Stimulated activated CD8-positive, alpha-beta memory T cell treated with anti-CD3 and anti-CD28 coated beads, Interleukin-4, amount 100 ng/mL, for 48 hours (primary cell): ENCODE results near the gene FKBP10.
"Not testable (repeated sequence)": the region's sequence is repeated elsewhere in the genome, so short reads cannot be mapped to it uniquely, and the experiment has no call there.

Source experiments
- DNase-seq: peaks from one replicate; pipeline ENCODE4 v3.0.0-alpha.2; 2020

The FKBP10 gene, protein sequence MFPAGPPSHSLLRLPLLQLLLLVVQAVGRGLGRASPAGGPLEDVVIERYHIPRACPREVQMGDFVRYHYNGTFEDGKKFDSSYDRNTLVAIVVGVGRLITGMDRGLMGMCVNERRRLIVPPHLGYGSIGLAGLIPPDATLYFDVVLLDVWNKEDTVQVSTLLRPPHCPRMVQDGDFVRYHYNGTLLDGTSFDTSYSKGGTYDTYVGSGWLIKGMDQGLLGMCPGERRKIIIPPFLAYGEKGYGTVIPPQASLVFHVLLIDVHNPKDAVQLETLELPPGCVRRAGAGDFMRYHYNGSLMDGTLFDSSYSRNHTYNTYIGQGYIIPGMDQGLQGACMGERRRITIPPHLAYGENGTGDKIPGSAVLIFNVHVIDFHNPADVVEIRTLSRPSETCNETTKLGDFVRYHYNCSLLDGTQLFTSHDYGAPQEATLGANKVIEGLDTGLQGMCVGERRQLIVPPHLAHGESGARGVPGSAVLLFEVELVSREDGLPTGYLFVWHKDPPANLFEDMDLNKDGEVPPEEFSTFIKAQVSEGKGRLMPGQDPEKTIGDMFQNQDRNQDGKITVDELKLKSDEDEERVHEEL

DNA sequence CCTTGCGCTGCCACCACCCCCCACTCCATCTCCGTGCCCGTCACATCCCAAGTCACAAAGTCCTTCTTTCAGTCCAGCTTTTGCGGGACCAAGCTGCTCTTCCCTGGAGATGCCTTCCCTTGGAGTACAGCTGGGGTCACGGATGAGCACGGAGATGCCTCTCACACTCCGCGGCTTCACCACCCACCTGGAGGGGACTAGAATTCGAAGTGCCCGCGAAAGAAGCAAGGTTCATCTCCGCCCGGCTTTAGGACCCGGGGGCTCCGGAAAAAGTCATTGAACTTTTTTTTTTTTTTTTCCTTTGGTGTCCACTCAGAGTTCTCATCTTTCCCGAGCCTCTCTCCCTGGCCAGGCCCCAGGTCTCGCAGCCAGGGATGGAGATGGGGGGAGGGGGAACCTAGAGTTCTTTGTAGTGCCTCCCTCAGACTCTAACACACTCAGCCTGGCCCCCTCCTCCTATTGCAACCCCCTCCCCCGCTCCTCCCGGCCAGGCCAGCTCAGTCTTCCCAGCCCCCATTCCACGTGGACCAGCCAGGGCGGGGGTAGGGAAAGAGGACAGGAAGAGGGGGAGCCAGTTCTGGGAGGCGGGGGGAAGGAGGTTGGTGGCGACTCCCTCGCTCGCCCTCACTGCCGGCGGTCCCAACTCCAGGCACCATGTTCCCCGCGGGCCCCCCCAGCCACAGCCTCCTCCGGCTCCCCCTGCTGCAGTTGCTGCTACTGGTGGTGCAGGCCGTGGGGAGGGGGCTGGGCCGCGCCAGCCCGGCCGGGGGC, at the start of gene FKBP10:
Gene FKBP10 (plus strand): TSS at position 624 of the 771 bp plus-strand sequence. CDS start 31 bp downstream, at position 655.
- peak; percentile 56 for DNase-seq

DNA sequence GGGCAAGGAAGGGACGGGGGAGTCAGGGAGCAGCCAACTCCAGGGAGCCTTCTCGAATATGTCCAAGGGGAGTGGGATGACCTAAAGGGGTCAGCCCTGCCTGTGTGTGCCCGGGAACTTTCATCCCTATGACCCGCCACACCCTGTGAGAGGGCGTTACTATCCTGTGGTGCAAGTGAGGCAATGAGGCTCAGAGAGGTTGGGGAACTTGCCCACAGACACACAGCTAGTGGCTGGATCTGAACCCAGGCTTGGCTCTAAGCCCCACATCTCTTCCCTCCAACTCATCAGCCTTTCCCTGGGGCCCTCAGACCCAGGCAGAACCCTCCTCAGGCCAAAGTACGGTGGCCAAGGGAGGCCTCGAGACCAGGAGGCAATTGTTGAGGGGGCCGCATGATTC, 49.5 kb upstream of the FKBP10 start:
- DNase-seq: no peak

DNA sequence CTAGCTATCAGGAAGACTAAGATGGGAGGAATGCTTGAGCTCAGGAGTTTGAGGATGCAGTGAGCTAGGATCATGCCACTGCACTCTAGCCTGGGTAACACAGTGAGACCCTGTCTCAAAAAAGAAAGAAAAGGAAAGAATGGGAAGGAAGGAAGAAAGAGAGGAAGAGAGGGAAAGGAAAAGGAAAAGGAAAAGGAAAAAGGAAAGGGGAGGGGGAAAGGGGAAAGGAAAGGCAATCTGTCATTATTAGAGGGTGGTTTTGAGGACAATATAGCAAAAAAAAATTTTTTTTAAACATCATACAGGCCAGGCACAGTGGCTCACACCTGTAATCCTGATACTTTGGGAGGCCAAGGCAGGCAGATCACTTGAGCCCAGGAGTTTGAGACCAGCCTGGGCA, 46.7 kb upstream of the FKBP10 start:
- no peak for DNase-seq

DNA sequence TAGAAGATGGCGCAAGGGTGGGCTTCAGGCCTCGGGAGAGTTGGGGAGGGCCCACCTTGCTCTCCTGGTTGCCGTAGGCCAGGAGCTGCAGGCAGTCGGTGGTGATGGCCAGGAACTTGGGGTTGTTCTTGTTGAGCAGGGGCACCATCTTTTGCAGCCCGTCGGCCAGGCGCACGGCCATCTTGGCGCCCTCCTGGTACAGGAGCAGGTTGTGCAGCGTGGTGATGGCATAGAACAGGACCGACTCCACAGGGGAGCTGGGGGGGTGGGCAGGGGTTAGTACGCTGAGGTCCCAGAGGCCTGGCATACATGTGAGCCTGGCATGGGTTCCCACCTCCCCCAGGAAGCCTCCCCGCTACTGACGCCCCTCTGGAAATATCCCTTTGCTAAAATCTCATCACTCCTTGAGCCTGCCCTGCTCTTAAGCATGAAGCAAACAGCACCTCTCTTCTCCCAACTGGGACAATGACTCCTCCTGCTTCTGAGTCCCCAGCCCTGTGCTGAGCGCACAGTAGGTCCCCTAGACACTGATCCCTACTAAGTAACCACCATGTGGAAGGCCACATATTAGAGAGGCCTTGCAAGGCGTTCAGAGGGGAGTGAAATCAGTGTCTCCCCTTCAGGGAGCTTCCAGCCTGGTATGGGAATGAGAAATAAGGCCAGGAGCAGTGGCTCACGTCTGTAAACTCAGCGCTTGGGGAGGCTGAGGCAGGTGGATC, 45.3 kb upstream of the FKBP10 start:
- DNase-seq: no peak

DNA sequence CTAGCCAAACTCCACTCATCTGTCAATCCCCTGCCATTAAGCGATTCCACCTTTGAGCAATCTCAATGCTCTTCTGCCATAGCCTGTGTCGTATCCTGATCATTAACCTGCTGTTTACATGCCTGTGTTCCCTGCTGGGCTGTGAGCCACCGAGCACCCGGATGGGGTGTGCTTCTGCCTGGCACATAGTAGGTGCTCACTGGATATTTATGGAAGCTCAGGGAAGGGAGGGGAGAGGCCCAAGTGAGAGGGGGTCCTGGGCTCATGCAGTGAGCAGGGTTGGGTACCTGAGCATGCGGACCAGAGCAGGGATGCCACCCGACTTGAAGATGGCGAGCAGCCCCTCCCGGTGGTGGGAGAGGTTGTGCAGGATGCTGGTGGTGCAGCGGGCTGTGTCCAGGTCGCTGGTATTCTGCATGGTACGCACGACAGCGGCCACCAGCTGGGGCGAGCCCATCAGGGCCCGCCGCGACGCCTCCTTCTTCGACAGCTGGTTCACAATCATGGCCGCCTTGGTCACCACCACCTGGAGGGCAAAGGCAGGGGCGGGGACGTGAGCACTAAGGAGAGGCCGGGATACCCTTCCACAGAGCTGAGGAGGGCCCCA, 44.0 kb upstream of the FKBP10 start:
- no peak for DNase-seq

DNA sequence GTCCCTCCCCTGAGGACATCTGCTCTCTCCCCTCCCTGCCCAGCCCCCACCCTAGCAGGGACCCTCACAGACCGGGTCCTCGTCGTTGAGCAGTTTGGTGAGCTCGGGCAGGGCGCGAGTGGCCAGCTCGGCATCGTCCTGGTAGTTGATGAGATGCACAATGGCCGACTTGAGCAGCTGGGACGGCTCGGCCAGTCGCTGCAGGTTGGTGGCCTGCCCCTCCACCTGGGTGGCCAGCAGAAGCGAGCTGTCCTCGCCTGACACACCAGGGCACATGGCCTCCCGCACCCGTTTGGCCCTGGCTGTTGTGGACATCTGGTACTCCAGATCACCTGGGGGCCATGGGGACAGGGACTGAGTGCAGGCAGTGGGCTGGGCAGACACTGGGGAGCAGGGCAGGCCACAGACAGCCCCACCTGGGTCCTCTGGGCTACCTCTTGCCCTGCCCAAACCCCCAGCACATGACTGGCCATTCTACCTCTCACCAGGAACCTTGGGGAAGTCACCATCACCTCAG, 43.4 kb upstream of the FKBP10 start:
- DNase-seq: no peak

DNA sequence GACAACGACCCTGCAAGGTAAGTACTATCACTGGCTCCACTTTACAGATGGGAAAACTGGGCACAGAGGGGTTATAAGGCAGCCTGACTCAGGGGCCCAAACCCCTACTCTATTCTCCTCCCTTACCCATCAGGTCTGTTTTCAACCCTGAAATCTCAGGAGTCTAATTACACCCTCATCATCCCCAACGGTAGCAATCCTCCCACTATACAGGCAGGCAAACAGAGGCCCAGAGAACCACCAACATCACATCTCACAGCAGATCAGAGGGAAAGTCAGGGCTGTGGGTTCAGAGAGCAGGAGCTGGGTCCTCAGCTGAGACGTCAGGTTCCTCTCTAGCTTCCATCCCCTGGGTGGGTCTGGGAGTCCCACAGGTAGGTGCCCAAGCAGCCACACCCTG, 42.8 kb upstream of the FKBP10 start:
- no peak for DNase-seq

DNA sequence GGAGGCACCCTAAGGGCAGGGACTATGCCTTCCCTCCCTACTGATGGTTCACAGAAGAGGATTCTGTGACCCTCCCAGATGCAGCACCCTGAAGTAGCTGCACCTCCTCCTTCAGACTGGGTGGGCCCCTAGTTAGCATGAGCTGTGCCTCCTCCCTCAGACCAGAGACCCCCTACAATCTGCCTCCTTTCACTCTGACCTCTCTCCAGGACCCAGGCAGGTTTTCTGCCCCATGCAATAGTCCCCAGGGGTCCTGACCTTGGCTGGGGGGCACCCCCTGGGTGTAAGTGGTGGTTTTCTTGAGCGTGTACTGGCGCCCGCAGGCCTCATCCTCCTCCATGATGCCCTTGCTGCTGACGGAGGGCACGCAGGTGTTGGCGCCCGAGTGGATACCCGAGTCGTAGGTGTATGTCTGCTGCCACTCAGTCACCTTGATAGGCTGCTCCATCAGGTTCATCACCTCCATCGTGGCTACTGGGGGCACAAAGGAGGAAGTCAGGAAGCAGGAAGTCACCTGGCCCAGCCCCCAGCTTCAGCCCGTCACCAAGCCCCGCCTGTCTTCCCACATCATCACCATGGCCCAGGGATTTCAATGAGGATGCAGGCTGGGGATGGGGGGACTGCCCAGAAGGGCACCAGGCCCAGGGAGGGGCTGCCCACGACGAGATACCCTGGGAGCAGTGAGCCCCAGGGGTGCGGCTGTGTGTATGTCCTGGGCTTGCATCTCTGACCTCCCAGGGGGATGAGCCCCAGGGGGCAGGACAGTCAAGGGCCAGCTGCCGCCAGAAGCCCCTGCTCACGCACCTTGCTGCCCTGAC, 41.2 kb upstream of the FKBP10 start:
- no peak for DNase-seq

DNA sequence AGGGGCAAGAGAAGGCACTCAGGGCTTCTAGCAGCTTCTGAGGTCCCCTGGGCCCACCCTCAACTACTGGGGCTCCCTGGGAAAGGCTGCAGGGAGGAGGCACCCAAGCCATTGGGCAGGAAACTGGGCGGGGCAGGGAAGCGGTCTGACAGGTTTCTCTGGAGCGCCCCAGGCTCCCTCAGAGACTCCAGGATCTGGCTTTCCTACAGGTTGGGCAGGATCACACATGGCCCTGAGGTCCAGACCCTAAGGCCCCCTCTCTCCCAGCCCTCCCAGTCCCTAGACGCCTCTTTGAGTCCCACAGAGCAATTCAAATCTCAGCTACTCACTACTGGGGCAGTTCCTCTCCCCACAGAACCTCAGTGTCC, 40.6 kb upstream of the FKBP10 start:
- DNase-seq: no peak

DNA sequence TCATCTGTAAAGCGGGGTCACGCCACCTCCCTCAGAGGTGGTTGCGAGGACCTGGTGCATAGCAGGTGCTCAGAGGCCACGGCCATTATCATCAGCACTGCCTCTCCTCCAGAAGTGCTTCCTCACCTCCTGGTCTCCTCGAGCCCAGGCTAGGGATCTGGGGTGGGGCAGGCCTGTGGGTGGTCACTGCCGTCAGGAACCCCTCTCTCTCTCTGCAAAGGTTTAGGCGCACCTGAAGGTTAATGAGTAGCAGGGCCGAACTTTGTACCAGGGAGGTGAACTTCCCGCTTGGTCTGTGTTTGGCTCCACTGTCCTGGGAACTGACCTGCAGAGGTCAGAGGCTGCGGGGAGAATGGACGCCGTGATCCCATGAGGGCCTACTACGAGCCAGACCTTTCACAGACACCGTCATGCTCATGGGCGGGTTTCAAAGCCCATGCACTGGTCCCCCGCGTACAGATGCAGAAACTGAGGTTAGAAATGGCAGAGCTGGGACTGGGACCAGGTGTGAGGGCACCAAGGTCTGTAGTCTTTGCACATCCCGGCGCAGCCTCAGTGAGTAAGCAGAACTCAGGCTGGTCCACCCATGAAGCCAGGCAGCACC, 40.1 kb upstream of the FKBP10 start:
- DNase-seq: no peak

DNA sequence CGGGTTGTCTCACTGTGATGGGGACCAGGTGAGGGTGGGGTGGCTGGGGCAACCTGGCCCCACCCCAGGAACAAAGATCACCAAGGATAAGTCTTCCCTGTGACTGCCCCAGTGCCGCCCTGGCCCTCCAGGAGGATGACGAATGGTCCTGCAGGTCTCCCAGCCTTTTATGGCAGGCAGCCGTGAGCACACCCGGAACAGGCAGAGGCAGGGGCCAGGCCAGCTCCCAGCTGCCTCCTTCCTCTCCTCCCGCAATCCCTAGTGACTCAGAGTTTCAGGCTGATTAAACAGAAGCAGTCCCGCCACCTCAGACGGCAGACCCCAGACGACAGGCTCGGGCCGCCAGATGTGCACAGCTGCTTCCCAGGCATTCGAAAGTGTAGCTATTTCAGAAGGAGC, 39.6 kb upstream of the FKBP10 start:
- DNase-seq: no peak

DNA sequence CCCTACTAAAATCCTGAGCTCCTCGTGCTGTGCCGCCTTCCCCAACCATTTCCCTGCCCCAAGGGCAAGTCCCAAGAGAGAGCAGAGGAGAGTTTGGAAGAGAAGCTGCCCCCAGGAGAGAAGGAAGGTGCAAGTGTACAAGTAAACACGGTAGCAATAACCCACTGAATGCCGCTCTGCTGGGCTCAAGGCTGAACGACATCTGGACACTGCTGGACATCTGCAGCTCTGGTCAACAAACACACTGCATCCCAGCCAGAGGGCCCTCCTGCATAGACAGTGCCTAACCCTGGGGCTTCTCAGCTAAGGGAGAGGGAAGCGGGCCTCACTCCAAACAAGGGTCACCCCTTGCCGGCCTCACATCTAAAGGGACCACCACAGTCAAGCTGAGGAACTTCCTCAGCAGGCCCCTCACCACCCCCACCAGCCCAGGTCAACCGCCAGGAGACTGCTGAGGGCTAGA, 39.0 kb upstream of the FKBP10 start:
- DNase-seq: no peak

DNA sequence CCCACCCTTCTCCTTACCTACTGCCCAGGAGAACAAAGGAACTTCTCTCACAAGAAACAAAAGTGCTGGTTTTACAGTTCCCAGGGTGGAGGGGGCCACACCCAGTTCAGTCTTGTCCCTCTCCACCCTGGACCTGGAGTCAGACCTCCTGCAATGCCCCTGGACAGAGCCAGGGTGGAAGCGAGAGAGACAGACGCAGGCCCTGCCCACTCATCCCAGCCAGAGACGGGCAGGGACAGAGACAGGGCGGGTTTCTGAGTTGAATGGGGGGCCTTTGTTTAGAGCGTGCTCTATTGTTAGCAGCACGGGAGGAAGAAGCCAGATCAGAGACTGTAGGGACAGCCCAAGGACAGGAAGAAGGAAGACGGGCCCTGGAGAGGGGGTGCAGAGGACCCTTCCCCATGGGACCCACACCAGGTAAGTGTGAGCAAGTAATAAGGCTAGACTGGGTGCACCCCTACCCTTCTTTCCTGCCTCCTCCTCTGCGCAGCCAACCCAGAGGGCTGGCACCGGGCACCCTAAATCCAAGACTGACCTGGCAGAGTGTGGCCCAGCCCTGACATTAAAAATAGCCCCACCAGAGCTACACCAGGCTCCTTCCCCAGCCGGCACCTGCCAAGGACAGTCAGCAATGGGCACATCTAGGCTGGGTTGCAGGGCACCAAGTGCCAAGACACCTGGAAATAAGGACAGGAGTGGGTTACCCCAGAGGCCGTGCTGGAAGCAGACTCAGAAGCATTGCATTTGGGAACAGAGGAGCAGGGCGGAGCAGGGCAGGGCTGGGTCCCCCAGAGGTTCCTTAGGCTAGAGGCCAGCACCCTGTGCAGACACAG, 37.2 kb upstream of the FKBP10 start:
- no peak for DNase-seq

DNA sequence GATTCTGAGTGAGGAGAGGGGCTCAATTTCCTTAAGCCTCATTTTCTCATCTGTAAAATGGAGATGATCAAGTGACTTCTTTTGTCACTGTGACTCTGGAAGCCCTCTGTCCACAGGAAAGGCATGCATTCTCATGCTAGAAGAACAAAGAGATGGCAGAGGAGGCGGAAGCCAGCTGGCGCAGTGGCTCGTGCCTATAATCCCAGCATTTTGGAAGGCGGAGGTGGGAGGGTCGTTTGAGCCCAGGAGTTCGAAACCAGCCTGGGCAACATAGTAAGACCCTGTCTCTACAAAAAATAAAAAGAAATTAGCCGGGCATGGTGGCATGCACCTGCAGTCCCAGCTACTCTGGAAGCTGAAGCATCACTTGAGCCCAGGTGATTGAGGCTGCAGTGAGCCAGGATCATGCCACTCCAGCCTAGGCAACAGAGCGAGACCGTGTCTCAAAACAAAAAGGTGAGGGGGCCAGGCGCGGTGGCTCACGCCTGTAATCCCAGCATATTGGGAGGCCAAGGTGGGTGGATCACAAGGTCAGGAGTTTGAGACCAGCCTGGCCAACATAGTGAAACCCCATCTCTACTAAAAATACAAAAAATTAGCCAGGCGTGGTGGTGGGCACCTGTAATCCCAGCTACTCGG, 36.4 kb upstream of the FKBP10 start:
- DNase-seq: not testable (repeated sequence)

DNA sequence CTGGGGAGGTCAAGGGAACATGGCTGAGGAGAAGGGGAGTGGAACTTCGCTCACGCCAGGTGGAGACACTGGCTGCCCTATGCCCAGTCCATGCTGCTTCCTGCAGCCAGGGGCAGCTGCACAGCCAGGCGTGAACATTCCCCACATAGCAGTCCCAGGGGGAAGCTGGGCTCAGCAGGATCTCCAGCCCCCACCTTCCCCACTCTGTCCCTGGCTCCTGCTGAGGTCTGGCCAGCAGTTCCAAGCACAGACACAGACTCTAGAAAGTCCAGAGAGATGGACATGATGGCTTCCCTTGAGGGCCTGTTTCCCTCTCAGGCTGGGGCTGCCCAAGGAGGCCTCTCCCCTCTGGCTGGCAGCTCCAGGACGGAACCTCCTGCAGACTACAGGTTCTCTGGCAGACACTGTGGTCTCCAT, 35.6 kb upstream of the FKBP10 start:
- no peak for DNase-seq

DNA sequence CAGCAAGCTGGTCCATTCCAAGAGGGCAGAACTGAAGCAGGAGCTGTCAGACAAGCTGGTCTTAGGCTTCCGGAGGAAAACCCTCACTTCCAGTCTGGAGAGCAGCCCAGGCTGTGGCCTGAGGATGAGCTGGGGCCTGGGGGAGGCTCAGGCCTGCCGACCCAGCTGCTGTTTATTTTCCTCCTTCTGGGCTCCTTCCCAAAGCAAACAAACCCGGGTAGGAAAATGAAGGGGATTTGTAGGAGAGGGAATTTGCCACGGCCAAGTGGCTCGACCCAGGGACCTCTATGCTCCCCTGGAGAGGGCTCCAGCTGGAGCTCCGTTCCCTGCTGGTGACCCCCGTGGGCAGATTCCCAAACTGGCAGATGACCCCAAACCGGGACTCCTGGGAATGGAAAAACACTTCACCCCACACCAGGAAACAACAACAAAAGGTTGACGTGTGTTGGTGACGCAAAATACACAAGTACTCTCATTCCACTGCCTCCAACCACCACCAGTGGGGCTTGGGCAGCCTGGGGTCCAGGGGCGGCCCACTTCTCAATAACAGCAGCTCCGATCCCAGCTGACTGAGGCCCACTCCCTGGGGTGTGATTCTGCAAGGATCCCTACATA, 35.1 kb upstream of the FKBP10 start:
- DNase-seq: no peak

DNA sequence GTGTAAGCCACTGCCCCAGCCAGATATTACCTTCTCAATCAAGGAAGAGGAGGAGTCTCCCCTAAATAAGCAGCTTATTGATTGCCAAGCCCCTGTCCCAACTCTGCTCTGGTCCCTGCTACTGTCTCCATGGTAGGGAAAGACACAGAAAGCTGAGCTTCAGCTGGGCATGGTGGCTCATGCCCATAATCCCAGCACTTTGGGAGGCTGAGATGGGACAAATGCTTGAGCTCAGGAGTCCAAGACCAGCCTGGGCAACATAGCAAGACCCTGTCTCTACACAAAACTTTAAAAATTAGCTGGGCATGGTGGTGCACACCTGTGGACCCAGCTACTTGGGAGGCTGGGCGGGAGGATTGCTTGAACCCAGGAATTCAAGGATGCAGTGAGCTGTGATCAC, 32.9 kb upstream of the FKBP10 start:
- DNase-seq: no peak

DNA sequence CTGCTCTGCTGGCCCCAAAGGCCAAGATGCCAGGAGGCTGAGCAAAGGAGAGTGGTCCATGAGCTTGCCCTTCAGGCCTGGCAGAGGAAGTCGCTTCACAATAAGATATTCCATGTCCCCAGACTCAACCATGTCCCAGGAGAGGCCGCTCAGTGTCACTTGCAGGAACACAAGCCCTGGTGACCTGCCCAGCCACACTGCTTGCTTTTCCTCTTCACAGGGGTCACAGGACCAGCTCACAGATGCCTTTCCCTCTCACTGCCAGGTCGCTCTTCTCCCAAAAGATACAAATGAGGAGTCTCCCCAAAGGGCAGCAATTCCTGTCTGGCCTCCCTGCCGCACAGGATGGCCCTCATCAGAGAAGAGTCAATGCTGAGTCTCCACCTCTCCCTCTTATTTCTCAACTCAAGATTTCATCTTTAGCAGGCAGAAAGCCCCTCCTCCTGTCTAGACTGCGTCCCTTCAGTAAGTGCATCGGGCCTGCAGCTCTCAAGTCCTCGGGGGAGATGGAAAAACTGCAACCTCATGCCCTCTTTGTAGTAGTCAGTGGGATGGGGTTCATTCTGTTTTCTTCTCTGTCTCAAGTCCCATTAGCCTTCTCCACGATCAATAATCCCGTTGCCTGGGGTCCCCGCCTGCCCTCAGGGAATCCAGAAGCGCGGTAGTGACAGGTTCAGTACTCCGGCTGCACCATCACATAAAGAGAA, 31.2 kb upstream of the FKBP10 start:
- no peak for DNase-seq

DNA sequence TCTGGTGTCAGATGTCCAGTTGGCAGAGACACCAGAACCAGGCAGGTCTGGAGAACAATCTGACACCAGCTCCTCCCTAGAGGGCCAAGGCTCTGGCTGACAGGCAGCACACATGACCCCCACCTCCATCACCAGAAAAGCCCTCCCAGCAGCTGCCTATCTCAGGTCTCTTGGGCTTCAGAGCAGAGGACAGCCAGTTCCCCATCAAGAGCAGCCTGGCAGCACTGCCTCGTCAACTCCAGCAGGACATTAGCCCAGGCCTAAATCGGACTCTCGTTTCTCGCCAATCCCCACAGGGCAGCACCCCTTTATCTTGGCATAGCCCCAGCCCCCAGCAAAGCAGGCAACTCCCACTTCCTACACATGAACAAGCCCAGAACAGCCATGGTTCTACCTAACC, 30.7 kb upstream of the FKBP10 start:
- no peak for DNase-seq
